Panc1 (cell line): ENCODE data around the gene PCDHGC3. TPM values are rescaled to one million over a fixed set of nuclear protein-coding genes. Genes with fewer than 3 reads are reported as not detected.

ENCODE experiments used
- ATAC-seq: fragments of 200-7000 bp; cut with Tn5 transposase; 2 replicates; pipeline ENCODE4 v1.9.1; 2020; ENCODE audit warnings: mild to moderate bottlenecking, moderate library complexity
- BruUV-seq: library from RNA; stranded (reverse); fragments of 400-500 nt; replicated peaks from 2 replicates; lab custom pipeline; 2021; lab: Mats Ljungman, UMichigan
- CTCF ChIA-PET: fragments of 300-600 bp; sonication (Branson Sonifier 250); formaldehyde crosslinking; loops from one replicate; lab custom pipeline; 2022; ENCODE audit warnings: antibody characterized with exemption; lab: Charles Lee
- POLR2A ChIA-PET: fragments of 300-600 bp; sonication (Branson Sonifier 250); formaldehyde crosslinking; loops from one replicate; lab custom pipeline; 2022; ENCODE audit warnings: antibody characterized with exemption; lab: Charles Lee
- DNase-seq: peaks from one replicate; pipeline ENCODE4 v3.0.0-alpha.2; 2010; ENCODE audit warnings: low read depth, low spot score
- H3K27ac ChIP-seq: 2 replicates; pipeline ENCODE4 v1.5.1; 2011; ENCODE audit warnings: mild to moderate bottlenecking, low read length, inconsistent platforms
- H3K27me3 ChIP-seq: fragments of 200-500 bp; sonication (Bioruptor generic); 2 replicates; pipeline ENCODE4 v1.6.0; 2014; ENCODE audit warnings: low read length, inconsistent platforms; ENCODE audit not compliant: control insufficient read depth, insufficient read depth
- H3K36me3 ChIP-seq: fragments of 200-500 bp; sonication (Bioruptor generic); 2 replicates; pipeline ENCODE4 v1.5.1; 2014; ENCODE audit warnings: inconsistent platforms, mild to moderate bottlenecking, low read length, moderate library complexity; ENCODE audit not compliant: control insufficient read depth, insufficient read depth
- H3K4me1 ChIP-seq: 2 replicates; pipeline ENCODE4 v1.5.1; 2011; ENCODE audit warnings: inconsistent platforms, mild to moderate bottlenecking, low read length, moderate library complexity; ENCODE audit not compliant: control insufficient read depth, insufficient read depth
- H3K4me3 ChIP-seq, 2 experiments: 2 replicates each; pipeline ENCODE4 v1.5.1; 2011 to 2012; ENCODE audit warnings: low read depth in 2 of 2, low read length in 2 of 2, mild to moderate bottlenecking in 2 of 2, inconsistent platforms in 1 of 2, moderate library complexity in 1 of 2
- H3K9me3 ChIP-seq: fragments of 200-500 bp; sonication (Bioruptor generic); 2 replicates; pipeline ENCODE4 v1.5.1; 2014; ENCODE audit warnings: low read depth, mild to moderate bottlenecking, inconsistent platforms, low read length, moderate library complexity; ENCODE audit not compliant: control insufficient read depth, insufficient read depth
- CTCF ChIP-seq: fragments of 450-650 bp; IDR thresholded peaks from 2 replicates; pipeline ENCODE4 v1.5.1; 2017; ENCODE audit warnings: mild to moderate bottlenecking
- POLR2AphosphoS5 ChIP-seq: IDR thresholded peaks from 2 replicates; pipeline ENCODE4 v1.6.1; 2012; ENCODE audit warnings: mild to moderate bottlenecking, low read depth, low read length, moderate library complexity
- REST ChIP-seq, 2 experiments: IDR thresholded peaks; 2 replicates each; pipeline ENCODE4 v1.6.1; 2011 to 2012; ENCODE audit warnings: low read depth in 2 of 2, control low read depth in 1 of 2, low read length in 1 of 2, mild to moderate bottlenecking in 1 of 2, moderate library complexity in 1 of 2; ENCODE audit not compliant: insufficient read depth in 1 of 2
- SIN3A ChIP-seq: IDR thresholded peaks from 2 replicates; pipeline ENCODE4 v1.6.1; 2012; ENCODE audit warnings: low read depth, mild to moderate bottlenecking, low read length, moderate library complexity, borderline replicate concordance; ENCODE audit not compliant: insufficient read depth
- TCF7L2 ChIP-seq: IDR thresholded peaks from 2 replicates; pipeline ENCODE4 v1.6.1; 2011; ENCODE audit warnings: mild to moderate bottlenecking, low read depth, low read length, inconsistent platforms
- in situ Hi-C: cut with HindIII; loops from 2 replicates; pipeline ENCODE4 v1.10.0; 2016; ENCODE audit warnings: low sequenced_read_pairs, low pct_unique_long_range_greater_than_20kb
- intact Hi-C: fragments of 100-400 bp; cut with micrococcal nuclease; formaldehyde crosslinking; loops from one replicate; pipeline ENCODE4 v1.10.0; 2022; ENCODE audit not compliant: unreplicated experiment
- total RNA-seq: library from RNA; stranded (reverse); gene quantifications from one replicate; pipeline ENCODE4 v1.2.1, GENCODE V29; 2021; ENCODE audit not compliant: unreplicated experiment

The PCDHGC3 gene
- total RNA-seq, 1 experiment from 2014 or later, result 54.1 TPM

GRCh38 chr5:141503681-141504080, 27.9 kb downstream of the PCDHGC3 start:
- Histone ChIP-seq H3K4me3 (no peak overlapping the region), H3K27ac (no peak overlapping the region), H3K9me3 (no peaks in the 10 kb centered on the region), H3K36me3 (no peaks in the 10 kb centered on the region), H3K4me1 (no peaks in the 10 kb centered on the region), H3K27me3 (no peaks in the 10 kb centered on the region)
- TF ChIP-seq TCF7L2, result no peak
- TF ChIP-seq POLR2AphosphoS5, result no peak
- no peak for TF ChIP-seq SIN3A
- no peak for TF ChIP-seq CTCF
- TF ChIP-seq REST (IDR thresholded peaks at IDR 0.05; ENCODE audit: insufficient read depth in 1 of 2, low read depth in 2 of 2, low read length in 1 of 2), result no peak
- no TSS peak for BruUV-seq
- in situ Hi-C loops, result no loop called here
- no peak for DNase-seq
- no peak for ATAC-seq
- CTCF ChIA-PET, result interaction anchor here (0.6 to 0.7 kb wide), 2 partner anchors 27 to 55 kb away, joined by 4 to 7 read pairs; no protein-coding TSS in a partner anchor
- intact Hi-C loops, result no loop called here
- POLR2A ChIA-PET, result no interaction called here

GRCh38 chr5:141504216-141504615, 28.4 kb downstream of the PCDHGC3 start:
- Histone ChIP-seq H3K27me3 (no peaks in the 10 kb centered on the region), H3K9me3 (no peaks in the 10 kb centered on the region), H3K27ac (no peak overlapping the region), H3K36me3 (no peaks in the 10 kb centered on the region), H3K4me3 (no peak overlapping the region), H3K4me1 (no peaks in the 10 kb centered on the region)
- in situ Hi-C loops, result no loop called here
- POLR2A ChIA-PET, result no interaction called here
- ATAC-seq, result no peak
- no peak for DNase-seq
- no TSS peak for BruUV-seq
- intact Hi-C loops, result no loop called here
- TF ChIP-seq REST (IDR thresholded peaks at IDR 0.05; ENCODE audit: insufficient read depth in 1 of 2, low read depth in 2 of 2, low read length in 1 of 2), result no peak
- TF ChIP-seq POLR2AphosphoS5, result no peak
- TF ChIP-seq CTCF, result no peak
- no peak for TF ChIP-seq TCF7L2
- no peak for TF ChIP-seq SIN3A
- CTCF ChIA-PET, result interaction anchor here (1.1 kb wide), 1 partner anchor 24 kb away, joined by 3 read pairs; no protein-coding TSS in a partner anchor
